IPS DF 4.7 (cell line): Measurements from ENCODE around the gene LIN7C.
"Not testable (repeated sequence)": the region's sequence is repeated elsewhere in the genome, so short reads cannot be mapped to it uniquely, and the experiment has no call there.

Source experiments
- DNase-seq: peaks from one replicate; pipeline ENCODE4 v3.0.0-alpha.2; 2013; ENCODE audit warnings: low spot score; ENCODE audit errors: extremely low read depth

Gene LIN7C

GRCh38 chr11:27506200-27507182 lies at the start of gene LIN7C:
TSS of gene LIN7C (minus strand) at chr11:27506769. CDS start at chr11:27506752, 17 bp downstream.
- peak; percentile 79 for DNase-seq

GRCh38 chr11:27555264-27555663 lies 48.7 kb upstream of the LIN7C start:
- no peak for DNase-seq

GRCh38 chr11:27553186-27553585 lies 46.6 kb upstream of the LIN7C start:
- no peak for DNase-seq

GRCh38 chr11:27552341-27552740 lies 45.8 kb upstream of the LIN7C start:
- DNase-seq = no peak

GRCh38 chr11:27551127-27551526 lies 44.6 kb upstream of the LIN7C start:
- no peak for DNase-seq

- DNase-seq = no peak
Measured at GRCh38 chr11:27545946-27546345, 39.4 kb upstream of the LIN7C start.

GRCh38 chr11:27545035-27545434 lies 38.5 kb upstream of the LIN7C start:
- DNase-seq = no peak

- no peak for DNase-seq
Measured at GRCh38 chr11:27541790-27542189, 35.2 kb upstream of the LIN7C start.

GRCh38 chr11:27540051-27540450 lies 33.5 kb upstream of the LIN7C start:
- DNase-seq = no peak

- no peak for DNase-seq
Measured at GRCh38 chr11:27535103-27535502, 28.5 kb upstream of the LIN7C start.

- no peak for DNase-seq
Measured at GRCh38 chr11:27532652-27533325, 26.2 kb upstream of the LIN7C start.

- no peak for DNase-seq
Measured at GRCh38 chr11:27528712-27529111, 22.1 kb upstream of the LIN7C start.

GRCh38 chr11:27526535-27526934 lies 20.0 kb upstream of the LIN7C start:
- DNase-seq = no peak

- no peak for DNase-seq
Measured at GRCh38 chr11:27525824-27526516, 19.4 kb upstream of the LIN7C start.

GRCh38 chr11:27524155-27524554 lies 17.6 kb upstream of the LIN7C start:
- peak; percentile 41 for DNase-seq

- DNase-seq = no peak
Measured at GRCh38 chr11:27520226-27520625, 13.7 kb upstream of the LIN7C start.

GRCh38 chr11:27518518-27518917 lies 11.9 kb upstream of the LIN7C start:
- DNase-seq = no peak

- not testable (repeated sequence) for DNase-seq
Measured at GRCh38 chr11:27517490-27517889, 10.9 kb upstream of the LIN7C start.

GRCh38 chr11:27514558-27514957 lies 8.0 kb upstream of the LIN7C start:
- DNase-seq = no peak

GRCh38 chr11:27514076-27514475 lies 7.5 kb upstream of the LIN7C start:
- no peak for DNase-seq

- DNase-seq = no peak
Measured at GRCh38 chr11:27513389-27513788, 6.8 kb upstream of the LIN7C start.

GRCh38 chr11:27512238-27512637 lies 5.7 kb upstream of the LIN7C start:
- no peak for DNase-seq
